Measurements from ENCODE around the gene PHF21A. TPM values are rescaled to one million over a fixed set of nuclear protein-coding genes. Genes with fewer than 3 reads are reported as not detected.

The PHF21A gene
- total and polyA plus RNA-seq, 2 experiments from 2014 or later = 24.6 to 30.4 TPM

DNA sequence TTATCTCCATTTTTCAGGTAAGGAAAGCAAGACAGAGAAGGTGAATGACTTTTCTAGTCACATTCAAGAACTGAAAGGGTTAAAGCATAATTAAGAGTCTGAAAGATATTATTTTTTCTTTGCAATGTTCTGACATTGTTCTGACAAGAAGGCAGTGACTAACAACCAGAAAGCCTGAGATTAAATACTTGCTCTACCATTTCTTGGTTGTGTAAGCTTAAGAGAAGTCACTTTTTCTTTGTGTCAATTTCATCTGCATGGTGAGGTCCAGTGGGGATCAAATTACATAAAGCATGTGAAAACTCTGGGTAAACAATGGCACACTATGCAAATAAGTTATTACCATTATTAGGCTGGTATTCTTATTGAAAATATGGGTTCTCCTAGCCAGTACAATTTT, 73.7 kb downstream of the PHF21A start:
- Histone ChIP-seq H3K4me2 (no peak overlapping the region), H3K4me3 (no peak overlapping the region), H4K20me1 (ENCODE audit: insufficient read depth, poor library complexity, severe bottlenecking) (no peaks in the 10 kb centered on the region), H3K9me2 (replicated peaks; ENCODE audit: insufficient read depth) (no peaks in the 10 kb centered on the region), H2AFZ (no peak overlapping the region), H3K79me2 (peaks cover 35% of the 10 kb centered on the region), H3K4me1 (ENCODE audit: insufficient read depth) (peaks cover 30% of the 10 kb centered on the region), H3K27me3 (no peaks in the 10 kb centered on the region), H3K36me3 (replicated peaks; ENCODE audit: insufficient read depth, low read depth) (no peaks in the 10 kb centered on the region), H3K27ac (no peak overlapping the region), H3K9me3 (ENCODE audit: low read depth) (no peaks in the 10 kb centered on the region)
- TF ChIP-seq EZH2 (IDR thresholded peaks at IDR 0.05; ENCODE audit: borderline replicate concordance) = no peak
- TF ChIP-seq, protein P1, sequence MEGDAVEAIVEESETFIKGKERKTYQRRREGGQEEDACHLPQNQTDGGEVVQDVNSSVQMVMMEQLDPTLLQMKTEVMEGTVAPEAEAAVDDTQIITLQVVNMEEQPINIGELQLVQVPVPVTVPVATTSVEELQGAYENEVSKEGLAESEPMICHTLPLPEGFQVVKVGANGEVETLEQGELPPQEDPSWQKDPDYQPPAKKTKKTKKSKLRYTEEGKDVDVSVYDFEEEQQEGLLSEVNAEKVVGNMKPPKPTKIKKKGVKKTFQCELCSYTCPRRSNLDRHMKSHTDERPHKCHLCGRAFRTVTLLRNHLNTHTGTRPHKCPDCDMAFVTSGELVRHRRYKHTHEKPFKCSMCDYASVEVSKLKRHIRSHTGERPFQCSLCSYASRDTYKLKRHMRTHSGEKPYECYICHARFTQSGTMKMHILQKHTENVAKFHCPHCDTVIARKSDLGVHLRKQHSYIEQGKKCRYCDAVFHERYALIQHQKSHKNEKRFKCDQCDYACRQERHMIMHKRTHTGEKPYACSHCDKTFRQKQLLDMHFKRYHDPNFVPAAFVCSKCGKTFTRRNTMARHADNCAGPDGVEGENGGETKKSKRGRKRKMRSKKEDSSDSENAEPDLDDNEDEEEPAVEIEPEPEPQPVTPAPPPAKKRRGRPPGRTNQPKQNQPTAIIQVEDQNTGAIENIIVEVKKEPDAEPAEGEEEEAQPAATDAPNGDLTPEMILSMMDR (IDR thresholded peaks at IDR 0.05; ENCODE audit: poor library complexity) = no peak
- TF ChIP-seq EZH2phosphoT487 (IDR thresholded peaks at IDR 0.05; ENCODE audit: low read depth, severe bottlenecking, unreplicated experiment) = no peak
- no peak for DNase-seq (ENCODE audit: low spot score)

DNA sequence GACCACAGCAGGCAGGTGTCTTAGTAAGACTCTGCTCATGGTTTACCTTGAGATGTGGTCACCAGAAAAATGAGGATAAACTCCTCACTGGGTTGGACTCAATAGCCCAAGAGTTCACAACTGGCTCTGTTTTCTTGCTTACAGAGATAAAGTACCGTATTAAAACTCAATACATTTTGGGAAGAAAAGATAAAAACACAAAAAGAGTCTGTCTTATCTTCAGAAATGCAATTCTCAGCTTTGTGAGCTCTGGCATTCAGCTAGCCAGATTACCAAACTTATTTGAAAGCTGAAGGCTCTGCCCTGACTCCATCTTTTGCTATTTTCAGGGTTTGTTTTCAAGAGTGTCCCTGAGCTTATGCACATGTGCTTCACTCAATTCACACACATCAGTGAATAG, 75.4 kb downstream of the PHF21A start:
- no peak overlapping the region for H3K4me3 ChIP-seq
- no peak overlapping the region for H2AFZ ChIP-seq
- no peak for DNase-seq (ENCODE audit: low spot score)
- H3K79me2 ChIP-seq = peaks cover 46% of the 10 kb centered on the region
- H3K27ac ChIP-seq = no peak overlapping the region
- H3K9me2 ChIP-seq (replicated peaks; ENCODE audit: insufficient read depth) = no peaks in the 10 kb centered on the region
- no peaks in the 10 kb centered on the region for H3K9me3 ChIP-seq (ENCODE audit: low read depth)
- H4K20me1 ChIP-seq (ENCODE audit: insufficient read depth, poor library complexity, severe bottlenecking) = no peaks in the 10 kb centered on the region
- H3K4me2 ChIP-seq = no peak overlapping the region
- peaks cover 24% of the 10 kb centered on the region for H3K4me1 ChIP-seq (ENCODE audit: insufficient read depth)
- TF ChIP-seq EZH2 (IDR thresholded peaks at IDR 0.05; ENCODE audit: borderline replicate concordance) (no peak), EZH2phosphoT487 (IDR thresholded peaks at IDR 0.05; ENCODE audit: low read depth, severe bottlenecking, unreplicated experiment) (no peak)
- TF ChIP-seq, protein P1 (IDR thresholded peaks at IDR 0.05; ENCODE audit: poor library complexity) = no peak
- 75% methylated on average over 1 of the region's 1 CpG for WGBS (ENCODE audit: low lambda C conversion rate, missing lambda C conversion rate)
- H3K27me3 ChIP-seq = no peaks in the 10 kb centered on the region
- no peaks in the 10 kb centered on the region for H3K36me3 ChIP-seq (replicated peaks; ENCODE audit: insufficient read depth, low read depth)

DNA sequence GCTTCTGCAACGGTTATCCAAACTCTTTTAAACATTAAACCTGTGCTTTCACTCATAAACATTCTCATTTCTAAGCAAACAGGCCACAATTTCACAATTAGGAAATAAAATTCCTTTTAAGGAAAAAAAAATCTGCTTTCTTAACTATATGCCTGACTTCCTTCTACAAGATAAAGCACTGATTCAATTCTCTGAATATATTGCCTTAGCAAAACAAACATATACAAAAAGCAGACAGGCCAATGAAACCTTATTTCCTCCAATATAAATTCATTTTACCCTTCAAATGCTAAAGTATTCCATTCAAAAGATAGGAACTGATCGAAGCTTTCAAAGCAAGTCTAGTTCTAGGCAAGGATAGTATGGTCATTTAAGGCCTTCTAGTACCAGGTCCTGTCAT, 76.7 kb downstream of the PHF21A start:
- H3K4me3 ChIP-seq = no peak overlapping the region
- H3K9me2 ChIP-seq (replicated peaks; ENCODE audit: insufficient read depth) = no peaks in the 10 kb centered on the region
- no peak overlapping the region for H3K27ac ChIP-seq
- TF ChIP-seq, protein P1 (IDR thresholded peaks at IDR 0.05; ENCODE audit: poor library complexity) = no peak
- TF ChIP-seq EZH2 (IDR thresholded peaks at IDR 0.05; ENCODE audit: borderline replicate concordance) (no peak), EZH2phosphoT487 (IDR thresholded peaks at IDR 0.05; ENCODE audit: low read depth, severe bottlenecking, unreplicated experiment) (no peak)
- H3K27me3 ChIP-seq = no peaks in the 10 kb centered on the region
- H3K79me2 ChIP-seq = peaks cover 46% of the 10 kb centered on the region
- no peak overlapping the region for H3K4me2 ChIP-seq
- no peak for DNase-seq (ENCODE audit: low spot score)
- peaks cover 12% of the 10 kb centered on the region for H3K4me1 ChIP-seq (ENCODE audit: insufficient read depth)
- WGBS (ENCODE audit: low lambda C conversion rate, missing lambda C conversion rate) = 76% methylated on average over 2 of the region's 2 CpGs
- H3K36me3 ChIP-seq (replicated peaks; ENCODE audit: insufficient read depth, low read depth) = no peaks in the 10 kb centered on the region
- H4K20me1 ChIP-seq (ENCODE audit: insufficient read depth, poor library complexity, severe bottlenecking) = no peaks in the 10 kb centered on the region
- H3K9me3 ChIP-seq (ENCODE audit: low read depth) = no peaks in the 10 kb centered on the region
- H2AFZ ChIP-seq = no peak overlapping the region

DNA sequence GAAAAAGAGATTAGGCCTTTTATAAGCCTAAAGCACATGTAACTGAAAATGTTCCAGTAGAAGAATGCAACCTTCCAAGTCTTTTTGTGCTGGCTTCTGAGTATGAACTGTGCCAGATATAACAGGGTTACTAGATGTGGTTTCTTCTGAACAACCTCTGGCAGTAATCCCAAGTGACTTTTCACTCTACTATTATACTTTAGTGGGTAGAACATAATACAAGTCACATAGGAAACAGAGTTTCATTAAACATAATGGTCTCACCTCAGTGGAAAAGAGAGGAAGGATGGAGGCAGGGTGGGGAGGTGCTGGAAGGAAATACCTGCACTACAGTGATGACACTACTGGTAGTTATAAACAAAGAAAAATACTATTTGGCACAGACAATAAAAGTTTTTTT, 81.3 kb downstream of the PHF21A start:
- peaks cover 16% of the 10 kb centered on the region for H3K79me2 ChIP-seq
- no peaks in the 10 kb centered on the region for H3K9me2 ChIP-seq (replicated peaks; ENCODE audit: insufficient read depth)
- H3K27ac ChIP-seq = no peak overlapping the region
- H3K4me1 ChIP-seq (ENCODE audit: insufficient read depth) = peaks cover 6% of the 10 kb centered on the region
- no peak for DNase-seq (ENCODE audit: low spot score)
- no peaks in the 10 kb centered on the region for H3K27me3 ChIP-seq
- TF ChIP-seq EZH2phosphoT487 (IDR thresholded peaks at IDR 0.05; ENCODE audit: low read depth, severe bottlenecking, unreplicated experiment) (no peak), EZH2 (IDR thresholded peaks at IDR 0.05; ENCODE audit: borderline replicate concordance) (no peak)
- TF ChIP-seq, protein P1 (IDR thresholded peaks at IDR 0.05; ENCODE audit: poor library complexity) = no peak
- H3K36me3 ChIP-seq (replicated peaks; ENCODE audit: insufficient read depth, low read depth) = no peaks in the 10 kb centered on the region
- H3K4me3 ChIP-seq = no peak overlapping the region
- H4K20me1 ChIP-seq (ENCODE audit: insufficient read depth, poor library complexity, severe bottlenecking) = no peaks in the 10 kb centered on the region
- no peak overlapping the region for H3K4me2 ChIP-seq
- no peak overlapping the region for H2AFZ ChIP-seq
- H3K9me3 ChIP-seq (ENCODE audit: low read depth) = no peaks in the 10 kb centered on the region
